ENCODE results near the gene OCA2.

Gene OCA2

DNA sequence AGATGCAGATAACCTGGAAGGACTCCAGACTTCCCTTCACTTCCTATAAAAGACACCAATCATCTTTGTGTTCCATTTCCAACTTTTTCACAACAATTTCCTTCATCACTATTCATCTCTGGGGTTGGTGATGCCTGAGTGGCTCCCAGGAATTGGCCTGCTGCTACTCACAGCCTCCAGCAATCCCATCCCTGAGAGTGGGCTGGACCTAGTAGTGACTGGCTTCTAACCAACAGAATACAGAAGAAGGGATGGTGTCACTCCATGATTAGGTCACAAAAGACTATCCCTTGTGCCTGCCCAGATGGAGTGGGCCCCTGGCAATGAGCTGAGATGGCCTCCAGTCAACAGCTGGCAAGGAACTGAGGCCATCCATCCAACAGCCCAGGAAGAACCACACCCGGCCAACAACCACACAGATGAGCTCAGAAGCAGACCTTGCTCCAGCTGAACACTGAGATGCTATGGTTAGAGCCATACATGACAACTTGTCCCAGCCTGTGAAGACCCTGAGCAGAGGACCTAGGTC lies 20.9 kb downstream of the OCA2 start:
- no peak for DNase-seq

DNA sequence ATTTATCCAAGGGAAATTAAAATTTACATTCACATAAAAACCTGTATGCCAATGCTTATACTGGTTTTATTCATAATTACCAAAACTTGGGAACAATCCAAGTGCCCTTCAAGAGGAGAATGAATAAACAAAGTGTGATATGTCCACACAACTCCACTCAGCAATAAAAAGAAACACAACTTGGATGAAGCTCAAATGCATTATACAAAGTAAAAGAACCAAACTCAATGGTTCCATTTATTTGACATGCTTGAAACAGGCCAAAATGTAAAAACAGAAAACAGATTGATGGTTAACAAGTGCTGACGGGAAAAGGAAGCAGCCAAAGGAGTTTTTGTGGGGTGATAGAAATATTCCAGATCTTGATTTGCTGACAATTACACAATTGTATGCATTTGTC lies 23.5 kb downstream of the OCA2 start:
- DNase-seq = no peak

DNA sequence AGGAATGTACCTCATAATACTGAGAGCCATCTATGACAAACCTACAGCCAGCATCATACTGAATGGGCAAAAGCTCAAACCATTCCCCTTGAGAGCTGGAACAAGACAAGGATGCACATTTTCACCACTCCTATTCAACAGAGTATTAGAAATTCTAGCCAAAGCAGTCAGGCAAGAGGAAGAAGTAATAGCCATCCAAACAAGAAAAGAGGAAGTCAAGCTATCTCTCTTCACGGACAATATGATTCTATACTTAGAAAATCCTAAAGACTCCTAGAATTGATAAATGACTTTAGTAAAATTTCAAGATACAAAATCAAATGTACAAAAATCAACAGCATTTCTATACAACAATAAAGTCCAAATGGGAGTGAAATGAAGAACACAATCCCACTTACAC lies 30.2 kb downstream of the OCA2 start:
- peak in 1 of 2 experiments; percentile 1 for DNase-seq

DNA sequence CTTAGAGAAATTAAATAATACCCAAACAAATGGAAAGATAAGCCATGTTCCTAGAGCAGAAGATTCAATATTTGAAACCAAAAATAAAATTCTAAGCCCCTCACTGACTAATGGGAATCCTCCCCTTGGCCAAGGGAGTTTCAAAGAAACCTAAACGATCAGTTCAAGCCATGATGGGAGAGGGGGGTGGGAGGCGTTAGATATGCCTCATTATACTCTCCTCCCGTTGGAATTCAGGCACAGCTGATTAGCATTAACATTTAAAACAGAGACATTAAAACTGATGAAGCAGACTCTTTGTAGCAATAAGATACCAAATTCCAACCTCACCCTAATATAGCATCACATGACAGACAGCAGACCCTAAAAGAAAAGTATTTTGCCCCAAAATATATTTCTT lies 32.9 kb downstream of the OCA2 start:
- no peak for DNase-seq

DNA sequence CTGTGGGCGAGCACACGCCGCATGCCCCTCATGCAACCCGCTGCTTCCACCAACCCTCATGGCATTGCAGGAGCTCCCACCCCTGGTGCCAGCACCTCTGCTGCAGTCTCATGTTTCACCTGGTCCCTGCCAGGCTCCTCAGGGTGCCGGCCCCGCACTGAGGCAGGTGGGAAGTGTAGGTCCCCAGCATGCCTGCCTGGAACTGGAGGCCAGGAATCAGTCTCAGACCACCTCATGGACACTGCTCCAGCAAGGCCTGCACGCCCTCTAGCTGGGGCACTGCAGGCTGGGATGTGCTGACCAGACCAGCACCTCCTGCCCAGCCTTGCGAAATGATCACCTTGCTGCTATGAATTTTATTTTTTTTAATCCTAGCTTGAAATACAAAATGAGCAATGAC lies 39.1 kb downstream of the OCA2 start:
- DNase-seq = no peak

DNA sequence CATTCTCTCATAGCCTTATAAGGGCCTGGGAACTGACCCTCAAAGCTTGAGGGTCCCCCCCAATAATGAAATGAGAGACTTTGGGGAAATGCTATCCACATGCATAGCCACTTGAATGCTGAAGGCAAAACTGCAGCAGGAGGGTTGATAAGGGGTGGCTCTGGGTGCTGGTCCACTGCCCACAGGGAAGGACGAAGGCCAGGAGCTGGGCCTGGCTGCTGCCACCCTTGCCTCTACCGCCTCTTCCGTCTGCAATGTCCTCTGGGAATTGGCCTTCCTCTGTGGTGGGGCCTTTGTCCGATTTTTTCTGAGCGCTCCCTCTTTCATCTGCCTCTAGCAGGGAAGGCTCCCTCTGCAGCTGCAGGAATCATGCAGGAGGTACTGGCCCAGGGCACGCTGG lies 41.0 kb downstream of the OCA2 start:
- DNase-seq = no peak

DNA sequence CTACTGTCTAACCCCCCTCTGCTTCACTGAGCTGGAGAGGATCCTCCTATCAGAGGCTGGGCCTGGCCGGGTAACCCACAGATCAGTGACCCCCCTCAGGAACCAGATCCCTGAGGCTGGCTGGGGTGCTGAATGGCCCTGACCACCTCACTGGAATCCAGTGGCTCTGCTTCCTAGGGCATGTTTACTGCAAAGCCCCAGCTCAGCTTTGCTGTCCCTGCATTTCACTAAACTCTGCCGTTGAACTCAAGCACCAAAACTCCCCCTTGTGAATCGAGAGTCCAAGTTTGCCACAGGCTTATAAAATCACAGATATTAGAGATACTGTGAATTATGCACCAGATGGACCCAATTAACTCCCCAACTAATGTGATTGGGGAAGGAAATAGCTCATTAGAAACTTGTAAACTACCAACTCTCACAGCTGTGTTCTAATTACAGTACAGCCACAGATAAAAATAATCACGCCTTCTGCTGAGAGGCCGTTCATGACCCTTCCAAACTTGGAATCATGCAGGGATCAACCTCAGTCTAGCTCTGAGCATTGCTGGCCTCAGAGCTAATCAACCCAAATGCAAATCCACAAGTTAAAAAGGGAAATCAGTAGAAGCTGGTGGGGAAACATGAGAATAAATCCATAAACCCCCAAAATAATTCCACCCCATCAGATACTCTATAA lies 47.0 kb downstream of the OCA2 start:
- DNase-seq = no peak

DNA sequence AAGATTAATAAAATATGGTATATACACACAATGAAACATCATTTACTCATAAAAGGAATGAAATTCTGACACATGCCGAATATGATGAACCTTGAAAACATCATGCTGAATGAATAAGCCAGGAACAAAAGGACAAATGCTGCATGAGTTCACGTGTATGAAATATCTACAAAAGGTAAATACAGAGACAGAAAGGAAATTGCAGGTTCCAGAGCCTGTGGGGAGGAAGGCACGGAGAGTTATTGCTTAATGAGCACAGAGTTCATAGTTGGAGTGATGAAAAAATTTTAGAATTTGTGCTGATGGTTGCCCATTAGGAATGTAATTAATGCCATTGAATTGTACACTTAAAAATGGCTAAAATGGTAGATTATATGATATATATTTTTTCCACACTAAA lies 49.5 kb downstream of the OCA2 start:
- no peak for DNase-seq

DNA sequence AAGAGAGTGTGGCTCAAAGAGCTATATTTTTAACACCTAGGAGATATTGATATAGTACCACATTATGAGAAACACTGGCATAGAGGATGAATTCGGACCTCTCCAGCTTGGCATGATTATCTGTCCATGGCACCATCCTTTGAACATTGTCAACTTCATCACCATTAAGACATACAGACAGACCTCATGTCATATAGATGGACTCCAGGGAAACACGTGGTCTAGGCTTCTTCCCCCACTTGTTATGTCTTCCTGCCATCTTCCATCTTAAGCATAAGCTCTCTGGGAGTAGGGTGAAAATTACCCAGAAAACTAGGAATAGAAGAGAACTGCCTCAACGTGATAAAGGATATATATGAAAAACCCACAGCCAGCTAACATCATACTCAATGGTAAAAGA lies 51.8 kb downstream of the OCA2 start:
- no peak for DNase-seq

DNA sequence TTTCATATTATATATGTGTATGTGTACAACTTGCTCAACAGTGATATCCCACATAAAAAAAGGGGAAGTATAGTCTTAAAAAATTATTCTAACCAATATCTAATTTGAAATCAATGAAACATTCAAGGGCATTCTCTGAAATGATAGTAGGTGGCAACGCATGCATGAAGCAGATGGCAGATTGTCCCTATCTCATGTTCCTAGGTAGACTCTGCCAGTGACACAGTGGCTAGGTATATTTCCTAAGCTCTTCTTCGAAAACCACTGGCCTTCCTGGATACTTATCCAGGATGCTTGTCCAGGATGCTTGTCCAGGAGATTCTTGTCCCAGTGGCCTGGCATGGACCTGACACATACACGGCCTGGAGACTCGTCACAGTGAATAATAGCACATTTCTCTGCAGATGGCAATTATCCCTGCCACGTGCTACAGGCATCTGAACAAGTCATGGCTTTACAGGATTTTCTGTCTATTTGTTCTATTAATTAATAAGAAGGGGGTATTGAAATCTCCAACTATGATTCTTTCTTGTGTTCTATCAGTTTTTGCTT lies 54.9 kb downstream of the OCA2 start:
- DNase-seq = no peak

DNA sequence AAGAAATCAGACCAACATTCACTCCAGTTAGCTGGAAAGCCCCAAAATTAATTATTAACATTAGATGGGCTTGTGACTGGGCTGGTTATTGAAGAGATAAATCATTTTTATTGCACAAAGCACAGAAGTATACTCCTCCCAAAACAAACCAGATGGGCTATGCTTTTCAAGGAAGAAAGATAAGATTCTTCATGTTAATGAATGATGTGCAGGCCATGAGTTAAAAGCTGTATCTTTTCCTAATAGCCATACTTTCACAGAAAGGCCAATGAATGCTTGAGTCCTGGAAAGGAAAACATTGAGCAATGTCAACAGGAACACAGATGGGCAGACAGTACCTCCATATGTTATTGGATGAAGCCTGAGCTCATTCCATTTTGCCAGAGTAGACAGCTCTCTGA lies 55.4 kb downstream of the OCA2 start:
- DNase-seq = no peak

DNA sequence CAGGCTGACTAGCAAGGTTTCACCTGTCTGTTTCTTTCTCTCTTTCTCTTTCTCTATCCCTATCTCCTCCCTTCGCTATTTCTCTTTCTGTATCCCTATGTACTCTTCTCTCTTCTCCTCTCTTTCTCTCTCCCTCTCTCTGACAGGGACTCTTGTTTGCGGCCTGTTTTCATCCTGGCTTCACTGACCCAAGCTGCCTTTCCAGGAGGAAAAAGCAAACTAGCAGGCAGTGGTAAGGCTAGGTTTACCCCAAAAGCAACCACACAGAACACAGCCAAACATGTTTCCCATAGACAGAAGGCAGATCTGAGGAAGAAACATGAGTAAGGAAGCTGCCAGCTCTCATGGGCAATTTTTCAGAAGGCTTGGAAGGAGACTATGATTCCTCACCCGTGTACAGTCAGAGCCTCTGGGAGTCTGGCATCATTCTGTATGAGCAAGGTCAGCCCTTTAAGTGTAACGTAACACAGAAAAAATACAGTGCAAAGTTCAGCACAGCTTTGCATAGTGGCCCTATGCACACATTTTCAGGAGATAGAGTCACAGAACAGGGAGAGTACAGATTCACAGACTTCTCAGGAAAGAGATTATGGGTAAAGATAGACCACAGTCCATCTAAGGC lies 61.0 kb downstream of the OCA2 start:
- DNase-seq = no peak

DNA sequence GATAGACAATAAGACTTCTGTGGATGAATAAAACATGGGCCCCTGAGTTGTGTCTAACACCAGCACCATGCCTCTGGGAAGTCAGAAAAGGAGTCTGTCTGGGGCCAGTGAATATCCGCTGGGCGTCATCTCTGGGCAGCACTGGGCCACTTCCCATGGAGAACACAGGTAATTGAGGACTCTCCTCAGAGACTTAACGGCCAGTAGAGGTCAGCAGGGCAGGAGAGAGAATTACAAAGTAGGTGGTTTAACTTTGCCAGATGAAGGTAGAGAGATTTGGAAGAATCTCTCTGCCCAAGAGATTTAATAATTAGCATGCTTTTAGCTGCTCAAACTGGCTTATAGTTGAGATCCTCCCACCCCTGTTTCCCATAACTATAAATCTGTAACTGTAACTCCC lies 65.7 kb downstream of the OCA2 start:
- no peak for DNase-seq

DNA sequence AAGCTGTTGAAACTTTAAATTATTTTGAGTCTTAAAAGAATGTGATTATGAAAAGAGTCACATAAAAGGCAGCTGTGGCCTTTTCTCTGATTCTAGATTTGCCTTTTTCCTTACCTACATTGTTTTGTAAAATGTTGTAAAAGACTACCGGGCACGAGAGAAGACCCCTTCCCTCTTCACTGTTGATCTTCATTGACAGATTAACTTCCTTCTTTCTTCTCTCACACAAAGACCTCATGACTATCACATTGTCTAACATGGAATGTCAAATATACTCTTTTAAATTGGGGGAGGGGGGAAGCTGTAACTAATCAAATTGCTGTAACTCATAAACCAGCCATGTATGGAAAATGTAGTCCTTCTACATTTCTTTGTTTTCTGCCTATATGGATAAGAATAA lies 68.3 kb downstream of the OCA2 start:
- DNase-seq = no peak

DNA sequence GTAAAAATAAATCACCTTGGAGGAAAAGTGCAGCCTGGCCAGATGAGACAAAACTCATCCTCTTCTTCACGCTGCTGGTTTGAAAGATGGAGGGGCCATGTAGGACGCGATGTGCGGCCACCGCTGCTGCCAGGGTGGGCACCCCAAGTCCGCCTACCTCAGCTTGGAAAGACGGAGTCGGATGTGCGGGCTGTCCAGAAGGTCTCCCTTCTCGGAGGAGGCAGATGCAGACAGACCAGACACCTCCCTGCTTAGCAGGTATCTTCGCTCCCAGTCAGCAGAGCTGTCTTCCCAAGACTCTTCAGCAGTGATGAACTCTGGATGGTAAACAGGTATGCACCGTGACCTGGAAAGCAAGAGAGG lies 71.4 kb downstream of the OCA2 start:
- no peak for DNase-seq

DNA sequence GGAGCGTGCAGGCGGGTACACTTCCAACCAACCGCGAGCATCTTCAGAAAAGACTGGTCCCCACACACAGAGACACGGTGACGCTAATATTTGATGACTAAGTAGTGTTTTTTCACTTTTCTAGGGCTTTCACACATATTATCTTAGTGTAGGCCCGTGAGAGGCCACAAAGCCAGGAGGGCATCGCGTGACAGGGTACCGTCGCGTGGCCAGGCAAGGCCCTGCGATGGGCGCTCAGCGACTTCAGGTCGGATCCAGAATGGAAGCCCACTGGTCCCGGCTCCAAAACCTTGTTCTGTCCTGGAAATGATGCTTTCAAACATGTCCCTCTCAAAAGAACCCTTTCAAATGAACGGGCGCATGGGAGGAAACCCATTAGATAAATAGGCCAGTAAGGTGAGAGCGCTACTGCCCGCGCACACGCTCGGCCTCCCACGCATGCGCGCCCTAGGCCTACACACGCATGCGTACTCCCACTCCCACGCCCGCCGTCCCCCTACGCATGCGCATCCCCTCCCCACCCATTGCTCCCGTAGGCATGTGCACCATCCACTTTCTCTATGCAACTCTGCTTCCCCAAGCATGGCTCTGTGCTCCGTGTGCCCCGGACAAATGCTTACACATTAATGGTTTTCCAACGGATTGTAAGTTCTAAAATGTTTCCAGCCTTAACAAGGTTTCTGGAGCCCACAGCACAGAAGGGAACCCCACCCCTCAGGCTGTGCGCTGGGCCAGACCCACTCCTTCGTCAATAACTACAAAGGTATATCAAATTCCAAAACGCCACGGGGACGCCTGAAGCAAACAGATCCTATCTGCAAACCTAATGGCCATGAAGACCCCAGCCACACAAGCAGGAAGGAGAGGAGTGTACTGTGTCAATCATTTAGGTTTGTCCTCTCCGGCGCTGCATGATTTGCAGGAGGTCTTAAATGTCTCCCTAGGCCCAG lies 72.1 kb downstream of the OCA2 start:
- no peak for DNase-seq

DNA sequence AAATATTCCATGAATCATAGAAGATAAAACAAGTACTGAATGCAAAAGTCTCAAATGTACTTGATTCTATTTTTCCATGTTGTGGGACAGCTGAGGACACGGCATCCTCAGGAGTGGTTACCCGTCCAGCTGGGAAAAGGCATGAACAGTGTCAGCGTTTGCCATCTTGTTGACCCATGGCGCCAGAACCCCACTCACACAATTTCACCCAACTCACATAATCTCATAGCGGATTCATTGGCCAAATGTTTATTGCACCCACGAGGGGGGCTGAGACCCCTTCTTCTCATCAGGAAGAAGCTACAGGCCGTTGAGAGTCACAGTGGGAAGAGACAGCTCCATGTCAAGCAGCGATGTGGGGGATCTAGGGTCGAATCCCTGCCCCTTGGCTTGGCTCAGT lies 72.9 kb downstream of the OCA2 start:
- DNase-seq = no peak

DNA sequence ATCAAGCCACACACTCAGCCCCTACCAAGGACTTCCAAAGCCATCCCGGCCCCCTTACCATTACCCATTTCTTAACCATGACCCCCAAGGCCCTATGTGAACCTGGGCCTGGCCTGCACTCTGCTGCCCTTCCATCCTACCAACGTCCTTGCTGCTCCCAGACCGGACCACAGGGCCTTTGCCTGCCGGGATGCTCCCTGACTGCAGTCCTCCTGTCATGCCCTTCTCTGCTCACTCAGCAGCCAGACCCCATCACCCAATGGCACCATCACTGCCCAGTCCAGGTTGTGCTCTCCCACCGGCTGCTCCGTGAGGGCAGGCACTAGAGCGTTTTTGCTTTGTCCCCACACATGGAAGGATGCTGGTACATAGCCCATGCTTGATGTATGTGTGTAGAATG lies 73.7 kb downstream of the OCA2 start:
- DNase-seq = no peak

DNA sequence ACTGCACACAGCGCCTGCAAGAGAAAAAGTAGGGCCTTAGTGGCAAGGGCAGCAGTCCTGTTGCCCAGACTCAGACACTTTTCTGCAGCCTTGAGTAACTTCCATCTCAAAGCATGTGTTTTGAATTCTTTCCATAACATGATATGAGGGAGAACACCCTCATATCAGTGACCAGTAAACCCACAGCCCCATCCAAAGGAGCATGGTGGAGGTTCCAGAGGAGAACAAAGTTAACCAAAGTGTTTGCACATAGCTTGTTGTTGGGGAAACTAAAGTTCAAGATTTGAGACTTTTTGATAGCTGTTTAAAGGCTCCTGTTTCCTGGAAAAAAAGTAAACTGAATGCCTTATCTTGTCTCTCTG lies 74.2 kb downstream of the OCA2 start:
- DNase-seq = no peak

DNA sequence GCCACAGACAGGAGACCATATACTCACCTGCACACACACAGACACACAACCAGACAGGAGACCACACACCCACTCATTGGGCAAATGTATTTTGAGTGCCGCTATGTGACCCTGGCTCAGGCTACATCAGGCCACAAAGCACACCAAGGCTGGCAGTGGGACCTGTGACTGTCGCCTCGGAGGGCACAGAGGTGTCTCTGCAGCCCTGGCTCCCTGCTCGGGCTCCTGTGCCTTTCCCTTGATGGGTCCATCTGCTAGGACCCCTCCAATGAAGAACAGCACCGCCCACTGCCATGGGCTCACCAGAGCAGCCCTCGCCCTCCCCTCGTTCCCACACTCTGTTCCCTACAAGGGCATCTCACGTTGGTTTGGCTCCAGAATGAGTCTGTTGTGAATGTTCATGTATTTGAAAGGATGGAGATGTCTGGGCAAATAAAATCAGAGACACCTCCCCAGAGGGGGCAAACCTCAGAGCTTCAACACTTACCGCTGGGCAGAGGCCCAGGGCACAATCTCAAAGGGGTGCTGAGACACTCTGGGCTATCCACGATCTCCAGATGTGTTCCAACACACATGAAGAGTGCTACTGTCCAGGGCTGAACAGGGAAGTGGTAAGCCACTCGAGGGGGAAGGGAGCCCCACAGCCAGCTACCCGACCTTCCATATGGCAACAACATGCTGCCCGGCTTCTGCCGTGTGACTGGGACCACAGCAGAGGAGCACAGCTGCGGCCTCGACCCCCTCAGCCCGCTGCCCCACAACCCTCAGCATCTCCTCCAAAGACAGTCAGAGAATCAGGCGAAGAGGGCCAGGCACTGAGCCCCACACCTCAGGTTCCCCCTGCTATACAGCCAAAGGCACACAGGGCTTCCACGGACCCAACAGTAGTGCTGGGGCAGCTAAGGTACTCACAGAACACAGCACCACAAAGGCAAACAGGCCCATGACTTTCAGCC lies 74.9 kb downstream of the OCA2 start:
- DNase-seq = no peak

DNA sequence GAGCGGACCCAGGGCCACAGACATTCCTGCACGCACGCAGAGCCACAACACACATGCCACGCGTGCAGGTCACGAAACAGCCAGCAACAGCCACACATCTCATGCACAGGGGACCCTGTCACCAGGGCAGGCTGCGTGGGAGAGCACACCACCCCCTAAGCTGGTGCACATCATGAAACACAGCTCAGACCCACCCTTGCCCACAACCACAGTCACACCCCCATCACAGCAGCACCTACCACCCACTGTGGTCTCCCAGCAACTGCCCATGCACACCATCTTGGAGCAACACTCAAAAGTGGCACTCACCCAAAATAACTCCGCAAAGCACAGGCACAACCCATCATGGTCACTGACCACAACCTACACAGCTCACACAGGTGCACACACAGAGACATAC lies 75.7 kb downstream of the OCA2 start:
- no peak for DNase-seq

DNA sequence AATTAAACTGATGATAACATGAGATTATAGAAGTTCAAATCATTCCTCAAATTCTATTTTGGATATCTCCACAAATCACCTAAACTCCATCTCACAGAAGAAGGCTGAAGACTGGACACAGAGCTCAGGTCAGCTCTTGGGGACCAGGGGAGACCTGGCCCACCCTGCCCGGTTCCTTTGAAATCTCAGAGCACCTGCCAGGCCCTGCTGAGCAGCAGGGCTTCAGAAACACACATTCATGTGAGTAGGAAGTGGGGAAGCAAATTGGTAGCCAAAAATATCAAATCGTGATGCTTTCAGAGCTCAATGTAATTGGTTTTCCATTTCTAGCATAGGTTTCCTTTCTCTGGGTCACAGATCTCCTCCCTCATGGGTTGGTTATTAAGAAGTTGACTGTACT lies 76.2 kb downstream of the OCA2 start:
- DNase-seq = no peak
